Panc1 (cell line): ENCODE measurements around the gene MLPH.

Experiments used
- CTCF ChIP-seq: fragments of 450-650 bp; IDR thresholded peaks from 2 replicates; pipeline ENCODE4 v1.5.1; 2017; ENCODE audit warnings: mild to moderate bottlenecking
- POLR2AphosphoS5 ChIP-seq: IDR thresholded peaks from 2 replicates; pipeline ENCODE4 v1.6.1; 2012; ENCODE audit warnings: mild to moderate bottlenecking, low read depth, low read length, moderate library complexity

GRCh38 chr2:237469849-237470248, 17.2 kb upstream of the MLPH start:
- no peak for TF ChIP-seq CTCF
- TF ChIP-seq POLR2AphosphoS5, result no peak
